SJCRH30 (cell line): Measurements from ENCODE around the gene LATS2. TPM values are rescaled to one million over a fixed set of nuclear protein-coding genes. Genes with fewer than 3 reads are reported as not detected.
"Not testable (repeated sequence)": the region's sequence is repeated elsewhere in the genome, so short reads cannot be mapped to it uniquely, and the experiment has no call there.

ENCODE experiments used
- DNase-seq, 2 experiments: peaks; one replicate each; pipeline ENCODE4 v3.0.0-alpha.2; 2015 to 2020
- H3K27ac ChIP-seq: fragments of 250-450 bp; sonication (Bioruptor Pico); 2 replicates; pipeline ENCODE4 v1.5.1; 2020; ENCODE audit warnings: mild to moderate bottlenecking, moderate library complexity
- H3K27me3 ChIP-seq: fragments of 250-450 bp; sonication (Bioruptor Pico); 2 replicates; pipeline ENCODE4 v1.5.1; 2020; ENCODE audit warnings: mild to moderate bottlenecking, moderate library complexity
- H3K36me3 ChIP-seq: fragments of 250-450 bp; sonication (Bioruptor Pico); 2 replicates; pipeline ENCODE4 v1.5.1; 2020; ENCODE audit warnings: mild to moderate bottlenecking, moderate library complexity
- H3K4me1 ChIP-seq: fragments of 250-450 bp; sonication (Bioruptor Pico); 2 replicates; pipeline ENCODE4 v1.5.1; 2020; ENCODE audit warnings: mild to moderate bottlenecking, moderate library complexity
- H3K4me3 ChIP-seq: fragments of 250-450 bp; sonication (Bioruptor Pico); 2 replicates; pipeline ENCODE4 v1.5.1; 2020; ENCODE audit warnings: mild to moderate bottlenecking, moderate library complexity
- H3K9me3 ChIP-seq: fragments of 250-450 bp; sonication (Bioruptor Pico); replicated peaks from 2 replicates; pipeline ENCODE4 v1.5.1; 2020; ENCODE audit warnings: mild to moderate bottlenecking, moderate library complexity
- total RNA-seq: library from RNA; depleted of rRNA; stranded (reverse); fragments of >200 nt; shearing (Covaris generic); gene quantifications from 2 replicates; pipeline ENCODE4 v1.2.3, GENCODE V29; 2014; rRNA removed

Gene LATS2
- total RNA-seq, 1 experiment from 2014 or later = 14.9 TPM

- not testable (repeated sequence) for H3K27ac ChIP-seq, H3K36me3 ChIP-seq, H3K27me3 ChIP-seq, H3K4me1 ChIP-seq, H3K9me3 ChIP-seq, H3K4me3 ChIP-seq, DNase-seq
Observed at GRCh38 chr13:20940511-20940910, 120.9 kb downstream of the LATS2 start.

GRCh38 chr13:20940083-20940482 is 121.3 kb downstream of the LATS2 start:
- Histone ChIP-seq H3K36me3 (no peaks in the 10 kb centered on the region), H3K4me1 (no peaks in the 10 kb centered on the region), H3K9me3 (no peaks in the 10 kb centered on the region), H3K4me3 (no peak overlapping the region), H3K27ac (no peak overlapping the region), H3K27me3 (no peaks in the 10 kb centered on the region; the same call in 1 of the 2 replicates)
- no peak for DNase-seq

- Histone ChIP-seq H3K9me3 (no peaks in the 10 kb centered on the region), H3K36me3 (no peaks in the 10 kb centered on the region), H3K4me1 (no peaks in the 10 kb centered on the region), H3K27ac (no peak overlapping the region), H3K27me3 (no peaks in the 10 kb centered on the region; the same call in 1 of the 2 replicates), H3K4me3 (no peak overlapping the region)
- DNase-seq = no peak
Observed at GRCh38 chr13:20939662-20940061, 121.7 kb downstream of the LATS2 start.

- Histone ChIP-seq H3K27me3 (no peaks in the 10 kb centered on the region; the same call in 1 of the 2 replicates), H3K4me3 (no peak overlapping the region), H3K36me3 (no peaks in the 10 kb centered on the region), H3K27ac (no peak overlapping the region), H3K9me3 (no peaks in the 10 kb centered on the region), H3K4me1 (no peaks in the 10 kb centered on the region)
- no peak for DNase-seq
Observed at GRCh38 chr13:20938302-20938701, 123.1 kb downstream of the LATS2 start.

- Histone ChIP-seq H3K27me3 (no peaks in the 10 kb centered on the region), H3K27ac (no peak overlapping the region), H3K4me1 (peaks cover 11% of the 10 kb centered on the region; the same call in 1 of the 2 replicates), H3K36me3 (no peaks in the 10 kb centered on the region), H3K9me3 (no peaks in the 10 kb centered on the region), H3K4me3 (no peak overlapping the region)
- no peak for DNase-seq
Observed at GRCh38 chr13:20927596-20928257, 133.7 kb downstream of the LATS2 start.

- not testable (repeated sequence) for H3K27ac ChIP-seq, H3K9me3 ChIP-seq, H3K27me3 ChIP-seq, H3K4me3 ChIP-seq, H3K36me3 ChIP-seq, DNase-seq
- peaks cover 11% of the 10 kb centered on the region; the same call in 1 of the 2 replicates for H3K4me1 ChIP-seq
Observed at GRCh38 chr13:20925395-20925790, 136.0 kb downstream of the LATS2 start.

GRCh38 chr13:20924758-20925394 is 136.5 kb downstream of the LATS2 start:
- H3K27me3 ChIP-seq = no peaks in the 10 kb centered on the region
- DNase-seq = peak; percentile 89 to 90

GRCh38 chr13:20923272-20923671 is 138.1 kb downstream of the LATS2 start:
- Histone ChIP-seq H3K4me1 (peaks cover 11% of the 10 kb centered on the region; the same call in 1 of the 2 replicates), H3K27me3 (no peaks in the 10 kb centered on the region), H3K27ac (peak overlapping the region; percentile 10; the same call in 1 of the 2 replicates), H3K4me3 (no peak overlapping the region), H3K36me3 (no peaks in the 10 kb centered on the region), H3K9me3 (no peaks in the 10 kb centered on the region)
- DNase-seq = peak; percentile 75 to 78

More at GRCh38 chr13:20924758-20925394, 136.5 kb downstream of the LATS2 start:
- Histone ChIP-seq H3K4me1 (peaks cover 11% of the 10 kb centered on the region; the same call in 1 of the 2 replicates), H3K36me3 (no peaks in the 10 kb centered on the region), H3K27ac (no peak overlapping the region), H3K9me3 (no peaks in the 10 kb centered on the region), H3K4me3 (no peak overlapping the region)

Other genes with a start within 250 kb of the LATS2 start
- 42.8 and 48.0 TPM in 2 replicates for gene XPO4, start 158.8 kb downstream of the LATS2 start, total RNA-seq
- 126 and 148 TPM in 2 replicates for gene SAP18, start 78.5 kb upstream of the LATS2 start, total RNA-seq
- gene SKA3, start 115.0 kb upstream of the LATS2 start, total RNA-seq = 77.0 and 79.3 TPM in 2 replicates
- gene MRPL57, start 115.1 kb upstream of the LATS2 start, total RNA-seq = 37.7 and 40.5 TPM in 2 replicates